Left forelimb (tissue), 1 donor: ENCODE measurements around the gene PRR12.
A peak's percentile ranks its signal among the peaks of the same experiment; 100 is the strongest.

Source experiments
- DNase-seq: peaks from one replicate; pipeline ENCODE4 v3.0.0-alpha.2; 2018; ENCODE audit warnings: low spot score

Gene PRR12

GRCh38 chr19:49591731-49592485 is 926 bp downstream of the PRR12 start:
- no peak for DNase-seq

DNA sequence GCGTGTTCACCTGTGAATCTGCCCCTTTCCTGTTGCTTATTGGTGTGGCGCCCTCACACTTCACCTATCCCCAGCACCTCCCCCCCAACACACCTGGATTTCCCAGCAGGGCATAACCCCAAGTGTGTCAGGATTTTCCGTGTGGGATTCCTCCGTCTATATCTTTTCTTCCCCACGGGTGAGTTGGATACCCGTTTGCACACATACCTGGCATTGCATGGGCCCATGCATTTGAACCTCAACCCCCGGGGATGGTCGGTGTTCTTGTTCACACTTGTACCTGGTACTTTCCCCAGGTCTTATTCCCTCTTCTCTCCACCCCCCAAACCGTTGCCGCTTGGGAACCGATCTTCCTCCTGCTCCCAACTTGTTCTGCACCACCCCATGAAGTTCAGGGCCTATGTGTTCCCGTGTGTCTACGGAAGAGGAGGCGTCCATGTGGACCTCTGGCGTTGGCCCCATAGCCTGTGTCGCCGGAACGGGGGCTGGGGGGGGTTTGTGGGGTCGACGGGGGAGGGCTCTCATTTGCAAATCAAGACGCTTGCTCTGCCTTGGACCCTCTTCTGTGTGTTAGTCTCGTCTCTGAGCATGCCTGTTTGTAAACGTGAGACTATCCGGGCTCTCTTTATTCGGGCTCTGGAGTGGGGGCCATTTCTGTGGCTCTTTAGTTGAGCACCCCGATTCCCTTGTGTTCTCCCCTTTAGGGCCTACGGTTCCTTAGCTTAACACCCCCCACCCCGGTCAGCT is 1.7 kb downstream of the PRR12 start:
- no peak for DNase-seq

DNA sequence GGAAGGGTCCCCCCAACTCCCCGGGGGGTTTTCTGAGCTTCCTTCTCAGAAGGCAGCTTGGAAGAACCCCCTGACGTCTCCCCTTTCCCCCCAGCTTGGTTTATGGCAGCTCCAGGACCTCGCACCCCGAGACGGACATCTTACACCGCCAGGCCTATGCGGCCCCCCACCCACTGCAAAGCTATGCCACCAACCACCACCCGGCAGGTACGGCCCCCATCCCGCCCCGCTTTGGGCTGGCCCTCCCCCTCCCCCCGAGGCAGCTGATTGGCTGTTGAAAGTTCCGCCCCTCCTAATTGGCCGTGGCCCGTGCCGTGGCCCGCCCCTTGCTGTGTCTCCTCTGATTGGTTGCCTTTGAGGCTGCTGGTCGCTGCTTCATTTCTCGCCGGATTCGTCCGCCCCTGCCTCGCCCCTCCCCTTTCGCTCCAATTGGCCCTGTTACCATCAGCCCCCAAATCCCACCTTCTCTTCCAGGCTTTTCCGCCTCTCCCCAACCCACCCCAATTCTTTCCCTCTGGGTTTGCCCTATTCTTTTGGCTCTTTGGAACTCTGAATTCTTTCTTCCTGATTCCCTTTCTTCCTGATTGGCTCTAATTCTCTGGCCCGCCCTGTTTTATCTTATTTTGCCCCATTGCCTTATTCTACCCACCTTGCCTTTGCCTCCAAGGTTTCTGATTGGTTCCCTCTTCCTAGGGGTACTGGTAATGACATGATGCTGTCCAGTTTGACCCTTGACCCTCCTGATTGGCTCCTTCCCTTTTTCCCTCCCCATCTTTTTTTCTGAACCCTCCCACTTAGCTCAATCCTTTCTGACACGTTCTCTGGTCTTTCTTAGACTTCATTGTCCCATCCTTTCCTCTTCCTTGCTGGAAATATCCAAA is 2.5 kb downstream of the PRR12 start:
- peak; percentile 94 for DNase-seq

DNA sequence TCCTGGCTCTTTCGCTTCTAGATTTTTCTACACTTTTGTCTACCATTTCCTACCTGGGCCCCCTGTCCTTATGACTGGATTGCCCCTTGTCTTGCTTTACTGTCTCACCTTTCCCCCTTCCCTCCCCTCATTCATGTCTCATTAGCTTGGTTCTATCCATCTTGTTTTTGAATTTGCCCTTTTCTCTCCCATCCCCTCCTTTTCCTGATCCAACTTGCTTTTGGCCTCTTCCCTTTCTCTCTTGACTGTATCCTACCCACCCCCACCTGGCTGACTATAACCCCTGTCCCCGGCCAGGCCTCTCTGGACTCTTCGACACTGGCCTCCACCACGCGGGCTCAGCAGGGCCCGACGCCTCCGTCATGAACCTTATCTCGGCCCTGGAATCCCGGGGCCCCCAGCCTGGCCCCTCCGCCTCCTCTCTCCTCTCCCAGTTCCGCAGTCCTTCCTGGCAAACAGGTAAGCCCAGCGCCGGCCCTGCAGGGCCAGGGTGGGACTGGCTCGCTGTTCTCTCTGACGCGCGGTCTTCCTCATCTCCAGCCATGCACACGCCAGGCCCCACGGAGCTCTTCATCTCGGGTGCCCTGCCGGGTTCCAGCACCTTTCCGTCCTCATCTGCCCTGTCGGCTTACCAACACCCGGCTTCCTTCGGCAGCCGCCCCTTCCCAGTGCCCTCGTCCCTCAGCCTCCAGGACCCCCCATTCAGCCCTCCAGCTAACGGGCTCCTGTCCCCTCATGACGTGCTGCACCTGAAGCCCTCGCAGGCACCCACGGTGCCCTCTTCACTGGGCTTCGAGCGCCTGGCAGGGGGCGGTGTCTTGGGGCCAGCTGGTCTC is 3.4 kb downstream of the PRR12 start:
- no peak for DNase-seq

GRCh38 chr19:49594993-49595818 is 4.2 kb downstream of the PRR12 start:
- no peak for DNase-seq

DNA sequence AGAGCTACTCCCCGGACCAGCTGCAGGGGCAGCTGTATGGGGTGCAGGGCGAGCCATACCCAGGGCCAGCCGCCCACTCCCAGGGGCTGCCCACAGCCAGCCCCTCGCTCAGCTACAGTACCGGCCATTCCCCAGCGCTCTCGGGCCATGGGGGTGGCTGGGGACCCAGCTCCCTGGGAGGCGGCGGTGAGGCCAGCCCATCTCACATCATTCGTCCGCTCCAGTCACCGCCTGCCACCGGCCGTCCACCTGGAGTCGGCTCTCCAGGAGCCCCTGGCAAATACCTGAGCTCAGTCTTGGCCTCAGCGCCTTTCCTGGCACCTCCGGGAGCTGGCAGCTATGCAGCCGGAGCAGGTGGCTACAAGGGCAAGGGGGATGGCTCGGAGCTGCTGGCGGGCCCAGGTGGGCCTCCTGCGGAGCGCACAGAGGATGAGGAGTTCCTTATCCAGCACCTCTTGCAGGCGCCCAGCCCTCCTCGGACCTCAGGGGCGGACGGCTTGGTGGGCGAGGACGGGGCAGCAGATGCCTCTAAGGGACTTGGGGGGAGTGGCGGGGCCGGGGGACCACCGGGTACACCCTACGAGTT is 4.9 kb downstream of the PRR12 start:
- no peak for DNase-seq

GRCh38 chr19:49596407-49596806 is 5.4 kb downstream of the PRR12 start:
- DNase-seq, result no peak

GRCh38 chr19:49596954-49597702 is 6.1 kb downstream of the PRR12 start:
- no peak for DNase-seq

DNA sequence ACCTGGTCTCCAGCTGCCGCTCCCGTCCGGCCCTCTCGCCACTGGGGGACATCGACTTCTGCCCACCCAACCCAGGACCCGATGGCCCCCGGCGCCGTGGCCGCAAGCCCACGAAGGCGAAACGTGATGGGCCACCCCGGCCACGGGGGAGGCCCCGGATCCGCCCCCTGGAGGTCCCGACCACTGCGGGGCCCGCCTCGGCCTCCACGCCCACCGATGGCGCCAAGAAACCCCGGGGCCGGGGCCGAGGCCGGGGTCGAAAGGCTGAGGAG is 6.7 kb downstream of the PRR12 start:
- DNase-seq, result no peak

DNA sequence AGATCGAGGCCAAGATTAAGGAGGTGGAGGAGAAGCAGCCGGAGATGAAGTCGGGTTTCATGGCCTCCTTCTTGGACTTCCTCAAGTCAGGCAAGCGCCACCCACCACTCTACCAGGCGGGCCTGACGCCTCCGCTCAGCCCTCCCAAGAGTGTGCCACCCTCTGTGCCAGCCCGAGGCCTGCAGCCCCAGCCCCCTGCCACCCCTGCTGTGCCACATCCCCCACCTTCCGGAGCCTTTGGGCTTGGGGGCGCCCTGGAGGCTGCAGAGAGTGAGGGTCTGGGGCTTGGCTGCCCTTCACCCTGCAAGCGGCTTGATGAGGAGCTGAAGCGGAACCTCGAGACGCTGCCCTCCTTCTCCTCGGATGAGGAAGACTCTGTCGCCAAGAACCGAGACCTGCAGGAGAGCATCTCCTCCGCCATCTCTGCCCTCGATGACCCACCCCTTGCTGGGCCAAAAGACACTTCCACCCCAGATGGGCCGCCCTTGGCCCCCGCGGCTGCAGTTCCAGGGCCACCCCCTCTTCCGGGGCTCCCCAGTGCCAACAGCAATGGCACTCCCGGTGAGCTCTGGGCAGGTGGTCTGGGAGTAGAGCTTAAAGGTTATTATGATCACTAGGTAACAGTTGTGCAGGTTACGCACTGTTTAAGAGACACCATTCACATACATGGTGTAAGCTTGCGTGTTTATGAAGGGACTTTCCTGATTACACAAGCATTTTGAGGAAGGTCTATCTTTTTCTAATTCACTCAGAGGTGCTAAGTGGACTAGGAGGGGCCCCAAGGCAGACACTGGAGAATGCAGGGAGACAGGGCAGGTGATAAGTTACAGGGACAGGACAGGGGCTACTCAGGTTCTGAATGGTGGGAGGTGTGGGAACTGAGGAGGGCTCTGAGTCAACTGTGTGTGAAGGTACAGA is 8.7 kb downstream of the PRR12 start:
- no peak for DNase-seq

GRCh38 chr19:49601482-49602038 is 10.6 kb downstream of the PRR12 start:
- DNase-seq, result no peak

DNA sequence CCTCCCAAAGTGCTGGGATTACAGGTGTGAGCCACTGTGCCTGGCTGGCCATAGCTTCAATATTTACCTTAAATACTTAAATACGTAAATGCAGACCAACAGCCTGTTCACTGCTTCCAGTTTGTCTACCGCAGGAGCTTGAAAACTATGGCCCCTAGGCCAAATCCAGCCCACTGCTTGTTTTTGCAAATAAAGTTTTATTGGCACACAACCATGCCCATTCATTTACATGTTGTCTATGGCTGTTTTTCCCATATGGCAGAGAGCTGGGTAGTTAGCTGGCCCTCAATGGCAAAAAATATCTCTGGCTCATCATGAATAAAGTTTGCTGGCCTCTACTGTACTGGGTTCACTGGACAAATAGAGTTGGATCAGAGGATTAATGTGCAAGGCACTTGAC is 11.8 kb downstream of the PRR12 start:
- no peak for DNase-seq

GRCh38 chr19:49605605-49606004 is 14.6 kb downstream of the PRR12 start:
- no peak for DNase-seq

DNA sequence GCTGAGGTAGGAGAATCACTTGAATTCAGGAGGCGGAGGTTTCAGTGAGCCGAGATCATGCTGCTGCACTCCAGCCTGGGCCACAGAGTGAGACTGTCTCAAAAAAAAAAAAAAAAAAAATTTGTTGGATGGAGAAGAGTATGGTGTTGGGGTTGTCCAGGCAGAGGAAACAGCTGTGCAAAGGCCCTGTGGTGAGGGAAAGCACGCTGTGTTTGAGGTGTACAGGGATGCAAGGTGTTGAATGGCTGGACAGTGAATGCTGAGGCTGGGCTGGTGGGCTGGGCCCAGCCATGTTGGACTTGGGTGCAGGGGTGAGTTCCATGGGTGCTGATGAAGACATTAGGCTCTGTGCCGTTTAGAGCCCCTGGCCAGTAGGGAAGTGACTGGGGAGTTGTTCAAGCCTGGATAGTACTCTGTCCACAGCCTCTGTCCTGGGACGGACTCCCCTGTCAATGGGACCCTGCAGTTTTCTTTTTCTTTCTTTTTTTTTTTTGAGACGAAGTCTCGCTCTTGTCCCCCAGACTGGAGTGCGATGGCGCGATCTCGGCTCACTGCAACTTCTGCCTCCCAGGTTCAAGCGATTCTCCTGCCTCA is 18.6 kb downstream of the PRR12 start:
- DNase-seq, result no peak

DNA sequence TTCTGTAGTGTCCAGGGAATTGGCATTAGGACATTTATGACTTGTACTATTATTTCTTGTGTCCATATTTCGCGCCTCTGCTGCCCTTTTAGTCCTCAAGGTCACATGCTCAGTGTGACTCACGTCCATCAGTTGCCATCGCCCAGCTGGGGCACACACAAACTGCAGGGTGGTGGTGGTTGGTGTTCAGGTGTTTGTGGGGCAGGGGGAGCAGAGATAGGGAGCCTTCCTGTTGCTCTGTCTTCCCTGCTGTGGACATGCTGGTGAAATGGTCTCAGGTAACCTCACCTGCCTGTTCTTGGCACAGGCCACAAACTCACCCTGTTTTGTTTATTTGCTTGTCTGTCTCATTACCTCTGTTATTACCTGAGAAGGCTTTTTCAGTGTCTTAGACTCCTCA is 22.4 kb downstream of the PRR12 start:
- no peak for DNase-seq

DNA sequence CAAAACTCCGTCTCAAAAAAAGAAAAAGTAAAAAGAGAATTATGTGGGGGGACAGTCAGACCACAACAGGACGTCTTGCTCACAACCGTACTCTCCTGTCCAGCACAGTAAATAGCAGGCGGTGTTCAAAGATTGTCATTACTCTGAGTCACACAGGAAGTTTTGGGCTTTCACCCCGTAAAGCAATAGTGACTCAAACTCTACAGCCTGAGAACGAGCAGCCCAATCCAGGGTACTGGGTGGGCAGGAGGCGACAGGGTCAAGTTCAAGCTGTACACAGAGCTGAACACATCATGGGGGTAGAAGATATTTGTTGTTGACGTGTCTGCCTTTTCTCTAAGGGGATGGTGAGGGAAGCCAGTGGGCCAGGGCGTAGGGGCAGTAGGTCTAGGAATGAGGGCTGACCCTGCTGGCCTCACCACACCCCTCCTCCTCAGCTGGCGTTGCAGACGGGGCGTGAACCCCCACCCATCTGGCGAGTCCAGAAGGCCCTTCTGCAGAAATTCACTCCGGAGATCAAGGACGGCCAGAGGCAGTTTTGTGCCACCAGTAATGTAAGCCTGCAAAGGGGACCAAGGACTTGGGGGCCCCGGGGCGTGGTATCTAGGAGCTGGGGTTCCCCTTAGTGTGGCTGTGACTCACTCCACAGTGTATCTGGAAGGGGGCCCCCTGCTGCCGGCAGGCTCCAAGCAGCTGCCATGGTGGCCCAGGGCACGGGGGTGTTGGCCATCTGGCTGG is 23.3 kb downstream of the PRR12 start:
- DNase-seq, result no peak

DNA sequence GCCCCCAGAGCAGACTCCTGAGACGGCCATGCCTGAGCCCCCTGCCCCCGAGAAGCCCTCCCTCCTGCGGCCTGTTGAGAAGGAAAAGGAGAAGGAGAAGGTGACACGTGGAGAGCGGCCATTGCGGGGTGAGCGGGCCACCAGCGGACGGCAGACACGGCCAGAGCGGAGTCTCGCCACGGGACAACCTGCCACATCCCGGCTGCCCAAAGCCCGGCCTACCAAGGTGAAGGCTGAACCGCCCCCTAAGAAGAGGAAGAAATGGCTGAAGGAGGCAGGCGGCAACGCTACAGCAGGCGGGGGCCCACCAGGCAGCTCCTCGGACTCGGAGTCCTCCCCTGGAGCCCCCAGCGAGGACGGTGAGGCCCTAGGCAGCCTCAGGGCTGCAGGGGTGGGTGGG is 24.9 kb downstream of the PRR12 start:
- no peak for DNase-seq
